IMR-90 (cell line): ENCODE measurements around the gene OPCML.

Source experiments
- BHLHE40 ChIP-seq: fragments of 150-350 bp; IDR thresholded peaks from 2 replicates; pipeline ENCODE4 v1.6.1; 2016; ENCODE audit warnings: mild to moderate bottlenecking, low read depth, low read length
- CEBPB ChIP-seq: IDR thresholded peaks from 2 replicates; pipeline ENCODE4 v1.6.1; 2012; ENCODE audit warnings: low read depth, low read length, improper control_type of control experiment
- CHD1 ChIP-seq: IDR thresholded peaks from 2 replicates; pipeline ENCODE4 v1.6.1; 2012; ENCODE audit warnings: low read depth, low read length, improper control_type of control experiment
- FOS ChIP-seq: fragments of 150-350 bp; IDR thresholded peaks from 2 replicates; pipeline ENCODE4 v1.6.1; 2016; ENCODE audit warnings: low read depth, low read length
- MAZ ChIP-seq: IDR thresholded peaks from 2 replicates; pipeline ENCODE4 v1.6.1; 2012; ENCODE audit warnings: low read depth, mild to moderate bottlenecking, low read length, improper control_type of control experiment, moderate library complexity, borderline replicate concordance
- MXI1 ChIP-seq: IDR thresholded peaks from 2 replicates; pipeline ENCODE4 v1.6.1; 2012; ENCODE audit warnings: low read depth, mild to moderate bottlenecking, low read length, moderate library complexity, borderline replicate concordance
- POLR2A ChIP-seq: IDR thresholded peaks from 2 replicates; pipeline ENCODE4 v1.6.1; 2012; ENCODE audit warnings: mild to moderate bottlenecking, low read depth, low read length
- RAD21 ChIP-seq: IDR thresholded peaks from 2 replicates; pipeline ENCODE4 v1.6.1; 2012; ENCODE audit warnings: low read length, improper control_type of control experiment
- RFX5 ChIP-seq: IDR thresholded peaks from 2 replicates; pipeline ENCODE4 v1.8.0; 2012; ENCODE audit warnings: low read depth, mild to moderate bottlenecking, low read length, moderate library complexity
- SMC3 ChIP-seq: fragments of 150-350 bp; IDR thresholded peaks from 2 replicates; pipeline ENCODE4 v1.6.1; 2016; ENCODE audit warnings: low read depth, mild to moderate bottlenecking, antibody characterized with exemption, low read length, moderate library complexity
- TF ChIP-seq, protein P1 (sequence below): conservative IDR thresholded peaks from 2 replicates; pipeline ENCODE4 v1.5.1; 2012; ENCODE audit warnings: mild to moderate bottlenecking, low read depth, low read length, improper control_type of control experiment
- TF ChIP-seq, protein P2 (sequence below): fragments of 150-350 bp; IDR thresholded peaks from 2 replicates; pipeline ENCODE4 v1.6.1; 2016; ENCODE audit warnings: low read depth, mild to moderate bottlenecking, low read length, moderate library complexity, borderline replicate concordance
- TF ChIP-seq, protein P3 (sequence below): fragments of 150-350 bp; IDR thresholded peaks from 2 replicates; pipeline ENCODE4 v1.6.1; 2017; ENCODE audit warnings: mild to moderate bottlenecking, antibody characterized with exemption, low read length, low read depth

DNA sequence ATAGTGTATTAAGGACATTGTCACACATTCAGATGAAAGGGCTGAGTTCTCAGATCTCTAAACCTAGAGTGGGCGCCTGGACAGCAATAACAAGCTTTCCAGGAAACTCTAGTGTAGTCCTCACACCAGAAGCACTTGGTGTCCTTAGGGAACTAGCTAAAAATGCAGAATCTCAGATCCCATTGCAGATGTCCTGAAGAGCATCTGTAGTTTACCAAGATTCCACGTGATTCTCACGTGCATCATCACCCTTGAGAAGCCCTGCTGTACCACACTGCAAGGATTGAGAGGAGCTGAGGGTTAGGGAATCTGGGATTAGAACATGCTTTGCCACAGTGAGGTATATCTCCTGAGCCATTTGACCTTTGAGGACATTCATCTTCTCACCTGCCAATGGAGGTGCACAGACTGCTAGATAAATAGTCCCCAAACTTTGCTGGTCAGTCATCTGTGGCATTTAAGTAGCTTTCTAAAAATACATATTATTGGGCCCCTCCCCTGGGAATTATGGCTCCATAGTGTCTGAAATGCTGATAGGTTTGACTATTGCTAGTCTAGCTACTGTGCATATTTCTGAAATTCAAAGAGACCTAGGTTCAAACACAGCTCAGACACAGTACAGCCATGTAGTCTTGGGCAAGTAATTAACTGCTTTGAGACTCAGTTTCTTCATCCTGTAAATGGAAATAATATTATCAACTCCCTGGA is 1068.9 kb downstream of the OPCML start:
- TF ChIP-seq, protein P1, sequence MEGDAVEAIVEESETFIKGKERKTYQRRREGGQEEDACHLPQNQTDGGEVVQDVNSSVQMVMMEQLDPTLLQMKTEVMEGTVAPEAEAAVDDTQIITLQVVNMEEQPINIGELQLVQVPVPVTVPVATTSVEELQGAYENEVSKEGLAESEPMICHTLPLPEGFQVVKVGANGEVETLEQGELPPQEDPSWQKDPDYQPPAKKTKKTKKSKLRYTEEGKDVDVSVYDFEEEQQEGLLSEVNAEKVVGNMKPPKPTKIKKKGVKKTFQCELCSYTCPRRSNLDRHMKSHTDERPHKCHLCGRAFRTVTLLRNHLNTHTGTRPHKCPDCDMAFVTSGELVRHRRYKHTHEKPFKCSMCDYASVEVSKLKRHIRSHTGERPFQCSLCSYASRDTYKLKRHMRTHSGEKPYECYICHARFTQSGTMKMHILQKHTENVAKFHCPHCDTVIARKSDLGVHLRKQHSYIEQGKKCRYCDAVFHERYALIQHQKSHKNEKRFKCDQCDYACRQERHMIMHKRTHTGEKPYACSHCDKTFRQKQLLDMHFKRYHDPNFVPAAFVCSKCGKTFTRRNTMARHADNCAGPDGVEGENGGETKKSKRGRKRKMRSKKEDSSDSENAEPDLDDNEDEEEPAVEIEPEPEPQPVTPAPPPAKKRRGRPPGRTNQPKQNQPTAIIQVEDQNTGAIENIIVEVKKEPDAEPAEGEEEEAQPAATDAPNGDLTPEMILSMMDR, result no peak
- no peak for TF ChIP-seq SMC3
- no peak for TF ChIP-seq CEBPB
- TF ChIP-seq POLR2A, result no peak
- TF ChIP-seq CHD1, result no peak
- TF ChIP-seq MXI1, result no peak
- TF ChIP-seq RFX5, result no peak
- no peak for TF ChIP-seq BHLHE40
- TF ChIP-seq, protein P2, sequence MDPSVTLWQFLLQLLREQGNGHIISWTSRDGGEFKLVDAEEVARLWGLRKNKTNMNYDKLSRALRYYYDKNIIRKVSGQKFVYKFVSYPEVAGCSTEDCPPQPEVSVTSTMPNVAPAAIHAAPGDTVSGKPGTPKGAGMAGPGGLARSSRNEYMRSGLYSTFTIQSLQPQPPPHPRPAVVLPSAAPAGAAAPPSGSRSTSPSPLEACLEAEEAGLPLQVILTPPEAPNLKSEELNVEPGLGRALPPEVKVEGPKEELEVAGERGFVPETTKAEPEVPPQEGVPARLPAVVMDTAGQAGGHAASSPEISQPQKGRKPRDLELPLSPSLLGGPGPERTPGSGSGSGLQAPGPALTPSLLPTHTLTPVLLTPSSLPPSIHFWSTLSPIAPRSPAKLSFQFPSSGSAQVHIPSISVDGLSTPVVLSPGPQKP, result no peak
- no peak for TF ChIP-seq MAZ
- TF ChIP-seq FOS, result no peak
- TF ChIP-seq, protein P3, sequence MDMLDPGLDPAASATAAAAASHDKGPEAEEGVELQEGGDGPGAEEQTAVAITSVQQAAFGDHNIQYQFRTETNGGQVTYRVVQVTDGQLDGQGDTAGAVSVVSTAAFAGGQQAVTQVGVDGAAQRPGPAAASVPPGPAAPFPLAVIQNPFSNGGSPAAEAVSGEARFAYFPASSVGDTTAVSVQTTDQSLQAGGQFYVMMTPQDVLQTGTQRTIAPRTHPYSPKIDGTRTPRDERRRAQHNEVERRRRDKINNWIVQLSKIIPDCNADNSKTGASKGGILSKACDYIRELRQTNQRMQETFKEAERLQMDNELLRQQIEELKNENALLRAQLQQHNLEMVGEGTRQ, result no peak
- TF ChIP-seq RAD21, result no peak
